Left ventricle myocardium superior (tissue), 1 donor: ENCODE results near the gene RHCG. TPM values are rescaled to one million over a fixed set of nuclear protein-coding genes. Genes with fewer than 3 reads are reported as not detected.
A peak's percentile ranks its signal among the peaks of the same experiment; 100 is the strongest.

Source experiments
- ATAC-seq: fragments of 200-7000 bp; cut with Tn5 transposase; one replicate; pipeline ENCODE4 v1.9.1; 2020; ENCODE audit warnings: mild to moderate bottlenecking, moderate library complexity
- DNase-seq: peaks from one replicate; pipeline ENCODE4 v3.0.0-alpha.2; 2020
- intact Hi-C: fragments of 100-400 bp; cut with micrococcal nuclease; formaldehyde crosslinking; loops from one replicate; pipeline ENCODE4 v1.11.0; 2022
- total RNA-seq: library from RNA; stranded (reverse); fragmentation: NEBNext Ultra II Directional; extraction: Animal tissue kit (Norgen Biotek cat#: 25700); gene quantifications from one replicate; pipeline ENCODE4 v1.2.1, GENCODE V29; 2021
- donor health status: DM: no; HTN: yes; CAD: no; lungs with severe emphysema.

RHCG gene
- total RNA-seq, 1 donor from 2014 or later = not detected

DNA sequence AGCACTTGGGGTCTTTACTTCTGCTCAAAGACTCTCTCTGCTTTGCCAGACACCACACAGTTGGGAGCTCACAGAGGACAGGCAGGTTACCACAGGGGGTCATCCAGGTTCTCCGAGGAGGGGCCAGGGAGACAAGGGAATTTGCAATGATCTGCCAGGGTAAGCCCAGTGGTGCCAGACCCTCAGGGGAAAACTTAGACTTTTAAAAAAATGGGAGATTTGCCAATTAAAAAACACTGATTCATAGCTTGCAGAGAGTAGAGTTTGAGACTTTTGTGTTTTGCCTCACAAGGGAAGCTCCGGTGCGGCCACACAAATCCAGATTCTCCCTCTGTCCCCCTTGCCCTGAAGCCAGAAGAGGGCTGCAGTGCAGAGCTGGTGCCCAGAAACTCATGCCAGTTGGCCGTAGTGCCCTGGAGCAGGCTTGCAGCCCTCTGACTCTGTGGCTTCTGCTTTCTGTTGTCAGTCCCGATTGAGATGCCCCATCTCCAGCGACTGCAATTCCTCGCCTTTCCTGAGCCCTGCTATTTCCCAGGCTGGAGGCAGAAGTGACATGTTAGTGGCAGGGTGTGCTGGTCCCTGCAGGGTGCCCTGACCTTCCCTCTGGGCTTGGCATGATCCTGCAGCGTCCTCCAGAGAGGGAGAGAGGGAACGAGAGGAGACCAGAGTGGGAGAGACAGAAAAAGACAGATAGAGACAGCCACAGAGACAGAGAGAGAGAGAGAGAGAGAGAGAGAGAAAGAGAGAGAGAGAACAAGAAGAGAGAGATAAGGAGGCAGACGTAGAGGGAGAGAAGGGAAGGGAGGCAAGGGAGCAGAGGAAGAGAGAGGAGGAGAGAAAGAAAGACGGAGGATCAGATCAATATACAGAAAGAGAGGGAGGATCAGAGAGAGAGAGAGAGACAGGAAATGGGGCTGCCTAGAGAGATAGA lies 46.0 kb downstream of the RHCG start:
- DNase-seq = no peak
- intact Hi-C loops = no loop called here
- ATAC-seq = no peak

DNA sequence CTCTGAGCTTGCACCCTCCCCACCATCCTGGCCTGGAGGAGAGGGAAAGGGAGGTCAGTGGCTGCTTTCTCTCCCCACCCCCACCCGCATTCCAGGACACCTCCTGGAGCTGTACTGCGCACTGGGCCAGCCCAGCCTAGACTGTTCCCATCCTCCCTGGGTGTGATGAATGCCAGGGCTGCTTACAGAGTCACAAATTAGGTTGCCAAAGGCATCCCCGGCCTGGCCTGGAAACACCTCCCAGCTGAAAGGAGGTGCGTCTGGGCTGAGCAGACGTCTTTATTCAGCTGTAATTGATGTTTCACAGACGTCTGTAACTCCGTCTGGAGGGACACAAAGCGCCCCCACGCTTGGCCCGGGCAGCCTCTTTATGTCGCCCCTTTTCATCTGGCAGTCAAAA lies 47.6 kb downstream of the RHCG start:
- ATAC-seq (no peak), DNase-seq (no peak)
- intact Hi-C loops = no loop called here

DNA sequence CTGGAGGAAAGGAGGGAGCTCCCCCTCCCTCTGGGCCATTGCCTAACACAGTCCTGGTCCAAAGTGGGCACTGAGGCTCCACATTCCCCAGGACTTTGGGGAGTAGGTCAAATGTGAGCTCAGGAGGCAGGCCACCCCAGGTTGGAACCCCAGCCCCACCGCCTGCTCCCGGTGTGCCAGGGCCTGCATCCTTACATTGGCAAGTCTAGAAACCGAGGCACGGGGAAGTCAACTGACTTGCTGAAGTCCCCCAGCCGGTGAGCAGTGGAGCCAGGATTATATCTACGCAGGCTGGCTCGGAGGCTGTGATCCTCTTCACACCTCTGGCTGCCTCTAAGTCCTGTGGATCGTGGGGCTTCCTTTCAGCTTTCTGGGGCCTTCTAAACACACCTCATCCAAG lies 48.7 kb downstream of the RHCG start:
- ATAC-seq = no peak
- intact Hi-C loops = no loop called here
- no peak for DNase-seq

DNA sequence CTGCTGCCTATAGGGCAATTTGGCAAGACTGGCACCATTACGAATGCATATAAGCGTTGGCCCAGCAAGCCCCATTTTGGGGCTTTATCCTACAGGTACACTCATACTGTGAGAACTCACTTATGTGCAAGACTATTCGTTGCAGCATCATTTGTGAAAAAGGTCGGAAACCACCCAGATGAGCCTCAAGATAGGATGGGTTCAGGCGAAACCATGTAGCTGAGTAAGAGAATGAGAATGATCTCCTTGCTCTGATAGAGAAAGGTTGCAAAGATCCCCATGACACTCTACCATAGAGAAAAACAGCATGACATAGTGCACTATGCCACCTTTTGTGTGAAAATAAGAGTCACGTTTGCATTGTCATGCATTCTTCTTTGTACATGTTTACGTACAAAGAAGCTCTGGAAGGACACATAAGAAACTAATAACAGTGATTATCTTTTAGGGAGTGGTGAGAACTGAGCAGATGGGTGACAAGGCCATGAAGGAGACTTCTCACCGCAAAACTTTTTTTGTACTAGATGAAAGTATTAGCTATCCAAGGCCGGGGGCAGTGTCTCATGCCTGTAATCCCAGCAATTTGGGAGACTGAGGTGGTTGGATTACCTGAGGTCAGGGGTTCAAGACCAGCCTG lies 50.0 kb downstream of the RHCG start:
- intact Hi-C loops = no loop called here
- no peak for ATAC-seq
- DNase-seq = no peak

DNA sequence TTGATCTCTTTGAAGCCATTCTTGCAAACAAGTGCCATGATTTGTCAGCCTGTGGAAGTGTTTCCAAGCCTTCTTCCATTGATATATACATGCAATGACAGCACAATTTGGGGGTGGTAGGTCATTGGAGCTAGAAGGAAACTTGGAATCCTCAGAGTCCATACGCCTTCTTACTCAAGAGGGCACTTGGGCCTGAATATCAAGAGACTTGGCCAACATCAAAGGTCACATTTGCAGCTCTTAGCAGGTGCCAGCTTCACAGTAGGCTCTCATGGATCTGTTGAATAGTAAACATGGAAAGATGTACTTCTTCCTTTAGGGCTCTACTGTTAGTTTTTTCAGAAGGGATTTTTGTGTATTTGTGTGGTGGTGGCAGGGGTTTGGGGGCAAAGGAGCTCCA lies 50.9 kb downstream of the RHCG start:
- ATAC-seq = no peak
- DNase-seq = no peak
- intact Hi-C loops = no loop called here

DNA sequence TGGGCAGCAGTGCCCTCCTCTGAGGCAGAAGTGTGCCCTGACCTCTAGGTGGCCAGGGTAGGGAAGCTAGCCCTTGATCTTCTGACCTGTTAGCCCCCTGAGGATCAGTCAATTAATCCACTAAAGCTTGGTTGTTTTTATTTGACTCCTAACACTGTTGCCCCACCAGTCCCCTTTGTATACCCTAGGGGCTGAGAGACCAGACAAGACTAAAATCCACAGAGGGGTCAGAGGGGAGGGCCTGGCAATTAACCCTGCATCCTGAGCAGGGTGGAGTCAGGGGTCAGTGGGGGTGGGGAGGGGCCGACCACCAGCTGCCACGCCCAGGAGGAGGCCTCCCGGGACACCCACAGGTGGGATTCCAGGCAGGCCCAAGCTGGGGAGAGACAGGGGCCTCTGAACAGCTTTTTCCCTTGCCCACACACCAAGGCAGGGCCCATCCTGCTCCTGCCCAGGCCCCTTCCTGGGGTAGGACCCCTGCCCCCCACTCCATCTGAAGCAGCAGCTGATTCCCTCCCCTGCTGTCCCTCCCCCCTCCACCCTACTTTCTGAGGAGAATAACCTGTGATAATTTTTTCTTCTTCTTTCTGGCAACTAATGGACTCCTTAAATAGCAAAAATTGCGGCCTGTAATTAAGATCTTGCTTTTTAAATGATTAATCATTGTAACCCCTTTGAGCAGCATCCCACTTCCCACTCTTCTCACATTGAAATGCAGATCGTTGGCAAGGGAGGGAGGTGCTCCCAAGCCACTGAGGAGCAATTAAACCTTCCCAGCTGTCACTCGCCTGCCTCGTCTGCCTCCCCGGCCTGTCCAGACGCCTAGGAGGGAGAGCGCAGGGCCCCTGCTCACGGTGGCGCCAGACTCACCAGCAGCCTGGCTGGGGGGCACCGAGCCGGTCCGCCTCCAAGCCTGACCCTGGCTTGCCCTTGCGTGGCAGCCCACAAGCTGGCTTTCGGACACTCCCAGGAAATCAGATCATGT lies 51.9 kb downstream of the RHCG start:
- DNase-seq = no peak
- intact Hi-C loops = no loop called here
- ATAC-seq = no peak

DNA sequence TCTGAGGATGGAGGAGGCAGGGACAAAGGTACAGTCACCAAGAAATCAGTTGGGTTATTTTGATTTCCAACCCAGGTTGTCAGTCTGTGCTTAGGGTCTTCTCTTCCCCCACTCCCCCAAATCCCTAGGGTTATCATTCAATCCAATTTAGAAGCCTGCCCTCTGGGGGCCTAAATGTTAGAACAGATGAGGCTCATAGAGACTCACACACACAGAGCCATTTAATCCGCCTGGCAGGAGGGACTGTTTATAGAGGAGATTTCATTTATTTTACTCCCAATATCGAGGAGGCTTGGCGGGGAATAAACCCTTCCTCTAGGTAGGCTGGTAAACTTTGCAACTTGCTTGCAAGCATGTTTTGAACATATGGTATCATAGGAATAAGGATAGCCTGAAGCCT lies 52.8 kb downstream of the RHCG start:
- DNase-seq (no peak), ATAC-seq (no peak)
- intact Hi-C loops = no loop called here

DNA sequence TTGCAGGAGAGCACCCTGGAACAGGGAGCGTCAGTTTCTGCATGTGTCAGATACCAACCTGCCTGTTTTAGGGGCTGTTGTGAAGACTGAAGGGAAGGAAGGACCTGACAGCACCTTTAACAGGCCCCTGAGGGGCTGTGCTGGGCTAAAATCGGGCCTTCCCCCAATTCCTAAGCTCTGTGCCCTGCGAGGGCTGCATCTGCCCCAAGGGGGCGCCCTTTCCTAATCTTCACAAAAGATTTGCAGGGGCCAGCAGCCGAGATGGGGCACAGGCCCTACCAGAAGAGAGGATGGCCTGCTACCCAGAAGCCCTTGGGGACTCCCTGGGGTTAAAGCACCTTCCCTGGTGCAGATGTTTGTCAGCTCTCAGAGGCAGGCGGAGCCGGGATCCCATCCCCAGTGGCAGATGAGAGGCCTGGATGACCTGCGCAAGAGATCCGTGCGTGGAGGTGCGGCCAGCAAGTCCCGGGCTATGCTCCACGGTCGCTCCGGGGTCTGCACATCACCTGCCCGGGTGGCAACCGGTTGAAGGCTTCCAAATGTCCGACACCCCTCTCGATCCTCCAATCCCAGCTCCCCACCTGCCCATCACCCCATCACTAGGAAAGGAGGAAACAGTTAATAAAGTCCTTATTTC lies 53.6 kb downstream of the RHCG start:
- DNase-seq = peak; percentile 44
- intact Hi-C loops = no loop called here
- ATAC-seq = no peak

DNA sequence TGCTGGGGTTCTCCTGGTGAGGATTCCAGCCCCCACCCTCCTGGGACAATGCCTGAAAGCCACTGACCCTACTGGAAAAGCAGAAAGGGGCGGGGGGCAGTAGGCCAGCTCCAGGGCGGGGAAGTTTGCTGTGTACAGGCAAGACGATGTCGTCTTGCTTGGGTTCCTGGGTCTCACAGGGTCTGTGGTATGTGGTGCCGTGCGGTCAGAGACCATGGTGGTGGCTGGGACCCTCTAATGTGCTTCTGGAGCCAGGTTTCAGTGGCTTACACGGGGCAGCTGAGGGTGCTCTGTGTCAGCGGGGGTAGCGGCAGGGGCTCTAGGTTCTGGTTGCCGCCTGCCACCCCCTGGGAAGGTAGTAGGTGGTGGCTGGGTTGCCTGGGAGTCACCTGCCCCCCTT lies 54.2 kb downstream of the RHCG start:
- intact Hi-C loops = no loop called here
- ATAC-seq = no peak
- no peak for DNase-seq

DNA sequence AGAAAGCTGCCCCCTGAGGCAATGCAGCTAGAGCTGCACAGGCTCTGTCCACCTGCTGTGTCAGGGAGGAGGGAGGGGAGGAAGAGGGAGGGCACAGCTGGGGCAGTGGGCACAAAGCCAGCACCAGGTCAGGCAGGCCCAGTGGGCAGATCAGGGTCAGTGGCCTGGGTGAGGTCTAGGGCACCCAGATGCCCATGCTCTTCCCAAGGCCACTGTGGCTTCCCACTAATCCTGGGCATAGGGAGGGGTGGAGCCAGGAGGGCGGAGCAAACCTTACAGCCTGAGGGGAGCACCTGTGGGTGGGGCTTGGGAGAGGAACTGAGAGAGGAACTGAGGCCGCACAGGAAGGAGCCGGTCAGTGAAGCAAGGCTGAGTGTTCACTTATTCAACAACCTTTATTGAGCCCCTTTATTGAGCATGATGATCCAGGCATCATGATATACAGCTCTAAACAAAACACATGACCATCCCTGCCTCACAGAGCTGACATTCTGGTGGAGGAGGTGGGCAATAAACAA lies 55.0 kb downstream of the RHCG start:
- intact Hi-C loops = no loop called here
- DNase-seq (no peak), ATAC-seq (no peak)

DNA sequence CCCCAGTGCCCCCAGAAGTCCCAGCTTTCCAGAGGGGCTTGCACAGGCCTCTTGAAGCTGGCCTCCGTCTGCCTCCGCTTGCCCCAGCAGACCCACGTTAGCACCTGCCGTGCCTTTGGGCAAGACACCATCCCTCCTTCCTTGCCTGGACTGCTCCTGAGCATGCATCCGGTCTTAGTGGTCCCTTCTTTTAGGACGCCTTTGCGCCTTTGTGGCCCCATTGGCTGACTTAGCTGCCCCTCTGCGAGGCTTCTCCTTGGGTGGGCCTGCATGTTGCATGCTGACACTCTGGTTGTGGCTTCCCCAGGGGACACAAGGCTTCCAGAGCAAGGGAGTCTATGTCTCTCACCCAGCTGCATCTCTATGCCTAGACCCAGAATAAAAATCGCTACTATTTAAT lies 56.6 kb downstream of the RHCG start:
- ATAC-seq (no peak), DNase-seq (no peak)
- intact Hi-C loops = no loop called here

DNA sequence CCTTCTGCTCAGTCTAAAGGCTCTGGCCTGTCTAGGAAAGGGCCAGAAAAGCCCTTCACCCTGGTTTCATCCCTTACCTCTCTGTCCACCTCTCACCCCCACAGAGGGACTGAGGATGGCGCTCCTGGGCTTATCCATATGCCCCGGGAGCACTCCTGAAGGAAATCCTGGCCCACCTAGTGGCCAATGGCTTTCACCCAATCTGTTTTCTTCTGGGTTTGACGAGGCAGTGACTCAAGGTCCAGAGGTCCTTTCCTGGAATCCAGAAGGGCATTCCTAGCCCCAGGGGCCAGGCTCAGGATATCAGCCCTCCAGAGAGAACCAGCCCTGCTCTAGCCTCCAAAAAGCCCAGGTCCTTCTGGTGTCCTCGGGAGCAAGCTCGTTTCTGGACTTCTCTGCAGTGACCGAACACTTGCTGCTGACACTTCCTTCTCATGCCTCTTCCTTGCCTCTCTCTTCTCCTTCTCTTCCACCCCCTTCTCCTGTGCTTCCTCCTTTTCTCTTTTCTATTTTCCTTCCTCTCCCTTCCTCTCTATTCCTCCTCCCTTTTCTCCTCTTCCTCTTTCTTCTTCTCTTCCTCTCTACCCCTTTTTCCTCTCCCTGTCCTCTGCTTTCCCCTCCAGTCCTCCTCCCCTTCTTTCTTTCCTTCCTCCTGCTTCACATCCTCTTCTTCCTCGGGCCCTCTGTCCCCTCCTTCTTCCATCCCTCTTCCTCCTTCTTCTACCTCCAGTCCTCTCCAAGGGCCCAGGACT lies 59.6 kb downstream of the RHCG start:
- intact Hi-C loops = no loop called here
- no peak for DNase-seq
- ATAC-seq = no peak

DNA sequence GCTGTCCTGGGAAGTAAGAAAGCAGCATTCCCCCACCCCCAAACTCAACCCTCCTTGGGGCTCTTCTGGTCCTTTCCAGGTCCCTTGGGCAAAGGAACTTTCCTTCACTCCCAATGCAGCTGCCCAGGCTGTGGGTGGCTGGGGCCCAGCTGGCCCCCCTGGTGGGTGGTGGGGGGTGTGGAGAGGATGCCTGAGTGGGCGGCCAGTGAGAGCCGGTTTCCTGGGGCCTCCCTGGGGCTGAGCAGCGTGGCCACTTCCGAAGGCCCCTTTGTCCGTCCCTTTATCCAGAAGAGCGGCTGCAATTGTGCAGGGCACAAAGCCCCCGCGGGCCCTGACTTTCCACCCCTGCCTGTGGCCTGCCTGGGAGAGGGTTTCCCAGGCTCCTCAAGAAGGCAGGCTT lies 61.0 kb downstream of the RHCG start:
- intact Hi-C loops = no loop called here
- DNase-seq (no peak), ATAC-seq (no peak)

DNA sequence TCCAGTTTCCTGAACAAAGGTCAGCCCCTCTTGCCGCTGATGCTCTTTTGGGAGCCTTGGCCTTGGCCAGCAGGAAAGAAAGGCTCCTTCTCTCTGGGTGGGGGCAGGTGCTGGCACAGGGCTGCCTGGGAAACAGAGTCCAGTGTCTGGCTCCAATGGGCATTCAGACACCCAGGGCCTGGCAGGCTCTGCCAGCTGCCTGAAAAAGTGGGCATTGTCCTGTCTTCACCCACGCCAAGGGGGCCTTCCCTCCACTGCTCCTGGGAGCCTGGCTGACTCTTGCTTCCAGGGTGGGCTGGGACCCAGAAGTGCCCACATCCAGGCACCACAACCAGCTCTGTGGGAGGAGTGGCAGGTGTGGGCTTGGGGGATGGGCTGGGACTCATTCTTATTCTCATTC lies 62.7 kb downstream of the RHCG start:
- ATAC-seq (no peak), DNase-seq (no peak)
- intact Hi-C loops = loop anchor here (5.0 kb wide), 1 partner anchor 71 kb away; no protein-coding TSS in a partner anchor

DNA sequence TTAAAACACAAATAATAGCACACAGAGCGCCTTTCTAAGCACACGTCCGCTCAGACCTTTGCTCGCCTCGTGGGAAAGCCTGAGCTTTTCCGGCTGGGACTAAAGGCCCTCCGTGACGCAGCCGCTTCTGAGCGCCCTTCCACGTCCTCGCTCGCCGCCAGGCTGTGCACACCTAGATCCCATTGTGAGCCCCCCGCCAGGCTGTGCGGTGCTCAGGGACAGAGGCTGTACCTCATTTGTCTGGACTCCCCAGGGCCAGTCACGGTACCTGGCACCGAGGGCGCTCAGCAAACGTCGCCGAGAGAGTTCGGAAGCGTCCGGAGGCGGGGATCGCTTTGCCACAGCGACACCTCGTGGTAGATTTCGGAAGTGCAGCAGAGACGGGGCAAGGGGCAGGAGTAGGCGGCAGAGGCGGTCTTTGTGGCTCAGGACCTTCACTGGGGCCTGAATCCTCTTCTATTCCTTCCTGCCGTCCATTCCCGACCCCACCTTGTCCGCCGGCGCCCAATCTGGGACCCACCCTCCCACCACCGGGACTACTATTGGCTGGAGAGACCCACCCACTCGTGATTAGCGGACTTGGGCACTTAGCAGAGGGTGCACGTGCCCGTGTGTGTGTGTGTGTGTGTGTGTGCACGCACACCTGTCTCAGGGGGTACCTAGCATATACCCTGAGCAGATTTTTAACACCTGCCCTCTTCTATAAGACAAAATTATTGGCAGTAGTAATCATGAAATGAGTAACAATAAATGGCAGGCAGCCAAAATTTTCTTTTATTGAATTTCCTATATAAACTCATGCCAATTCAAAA lies 65.6 kb downstream of the RHCG start:
- ATAC-seq = peak; percentile 97
- peak; percentile 91 for DNase-seq
- intact Hi-C loops = loop anchor here (5.0 kb wide), 1 partner anchor 68 kb away; no protein-coding TSS in a partner anchor

DNA sequence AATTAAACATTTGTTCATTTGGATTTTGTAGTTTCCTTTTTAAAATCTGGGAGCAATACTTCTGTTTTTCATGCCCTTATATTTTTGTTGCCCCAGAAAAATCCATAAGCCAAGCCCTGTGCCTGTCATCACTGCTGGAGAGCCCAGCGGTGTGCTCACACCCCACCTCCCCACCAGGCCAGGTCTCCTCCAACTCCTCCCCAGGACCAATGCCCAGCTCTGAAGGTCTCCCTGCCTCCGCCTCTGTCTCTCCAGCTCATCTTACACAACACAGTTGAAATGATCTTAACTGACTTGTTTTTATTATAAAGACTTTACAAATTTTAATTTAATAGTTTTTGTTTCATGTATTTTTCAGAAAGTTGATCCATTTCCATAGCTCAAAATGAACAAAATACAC lies 66.4 kb downstream of the RHCG start:
- ATAC-seq (no peak), DNase-seq (no peak)
- intact Hi-C loops = loop anchor here (5.0 kb wide), 1 partner anchor 68 kb away; no protein-coding TSS in a partner anchor

DNA sequence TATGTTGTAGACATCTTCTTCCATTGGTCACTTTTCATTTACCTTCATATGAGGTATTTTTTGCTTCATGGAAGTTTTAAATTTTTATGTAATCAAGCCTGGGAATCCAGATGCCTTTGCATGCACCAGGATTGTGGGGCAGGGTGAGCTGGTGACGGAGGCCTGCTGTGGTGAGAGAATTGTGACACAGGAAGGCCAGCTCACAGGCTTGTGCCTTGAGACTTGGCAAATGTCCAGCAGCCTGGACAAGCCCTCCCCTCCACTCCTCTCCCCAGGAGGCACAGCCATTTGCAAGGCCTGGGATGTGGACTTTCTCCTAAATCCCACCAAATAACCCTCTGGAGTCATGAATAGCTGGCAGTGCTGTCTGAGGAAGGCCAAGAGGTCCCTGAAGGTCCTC lies 67.4 kb downstream of the RHCG start:
- DNase-seq (no peak), ATAC-seq (no peak)
- intact Hi-C loops = no loop called here
